Measurements from ENCODE around the gene BSN. TPM values are rescaled to one million over a fixed set of nuclear protein-coding genes. Genes with fewer than 3 reads are reported as not detected.
"Not testable (repeated sequence)": the region's sequence is repeated elsewhere in the genome, so short reads cannot be mapped to it uniquely, and the experiment has no call there.

The BSN gene
- total RNA-seq, 4 donors from 2014 or later: under 0.01 to 0.32 (median 0.27) TPM; not detected in 1

DNA sequence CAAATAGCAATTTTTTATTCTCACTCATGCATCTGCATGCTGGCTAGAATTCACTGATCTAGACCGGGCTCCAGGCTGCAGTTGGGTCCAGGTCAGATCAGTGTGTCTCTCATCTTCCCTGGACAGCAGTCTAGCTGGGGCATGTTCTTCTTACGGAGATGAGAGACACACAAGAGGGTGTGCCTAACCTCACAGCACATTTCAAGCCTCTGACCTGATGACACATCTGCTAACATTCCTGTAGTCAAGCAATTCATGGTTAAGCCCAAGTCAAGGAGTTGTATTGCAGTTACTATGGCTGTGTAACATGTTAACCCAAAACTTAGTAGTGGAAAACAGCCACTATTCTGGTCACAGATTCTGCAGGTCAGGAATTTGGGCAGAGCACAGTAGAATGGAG is 13.1 kb downstream of the BSN start:
- WGBS, 2 donors (ENCODE audit: low coverage in 1 of 2): 53% methylated on average over 2 of the region's 2 CpGs; no CpG with 5 or more reads in 1 of the 2 donors
- no peaks in the 10 kb centered on the region for H3K4me1 ChIP-seq
- H3K36me3 ChIP-seq: no peaks in the 10 kb centered on the region
- TF ChIP-seq, protein P1, sequence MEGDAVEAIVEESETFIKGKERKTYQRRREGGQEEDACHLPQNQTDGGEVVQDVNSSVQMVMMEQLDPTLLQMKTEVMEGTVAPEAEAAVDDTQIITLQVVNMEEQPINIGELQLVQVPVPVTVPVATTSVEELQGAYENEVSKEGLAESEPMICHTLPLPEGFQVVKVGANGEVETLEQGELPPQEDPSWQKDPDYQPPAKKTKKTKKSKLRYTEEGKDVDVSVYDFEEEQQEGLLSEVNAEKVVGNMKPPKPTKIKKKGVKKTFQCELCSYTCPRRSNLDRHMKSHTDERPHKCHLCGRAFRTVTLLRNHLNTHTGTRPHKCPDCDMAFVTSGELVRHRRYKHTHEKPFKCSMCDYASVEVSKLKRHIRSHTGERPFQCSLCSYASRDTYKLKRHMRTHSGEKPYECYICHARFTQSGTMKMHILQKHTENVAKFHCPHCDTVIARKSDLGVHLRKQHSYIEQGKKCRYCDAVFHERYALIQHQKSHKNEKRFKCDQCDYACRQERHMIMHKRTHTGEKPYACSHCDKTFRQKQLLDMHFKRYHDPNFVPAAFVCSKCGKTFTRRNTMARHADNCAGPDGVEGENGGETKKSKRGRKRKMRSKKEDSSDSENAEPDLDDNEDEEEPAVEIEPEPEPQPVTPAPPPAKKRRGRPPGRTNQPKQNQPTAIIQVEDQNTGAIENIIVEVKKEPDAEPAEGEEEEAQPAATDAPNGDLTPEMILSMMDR (IDR thresholded peaks at IDR 0.05): no peak
- no peak for TF ChIP-seq POLR2AphosphoS5 (IDR thresholded peaks at IDR 0.05)
- TF ChIP-seq EP300 (IDR thresholded peaks at IDR 0.05; ENCODE audit: low read depth): no peak
- TF ChIP-seq POLR2A (IDR thresholded peaks at IDR 0.05): no peak
- no peak overlapping the region for H3K4me3 ChIP-seq
- no peaks in the 10 kb centered on the region for H3K27me3 ChIP-seq
- in situ Hi-C loops (cut with MboI; ENCODE audit: low pct_ligation_motif_present in 1 of 4, low pct_unique_long_range_greater_than_20kb in 1 of 4, low sequenced_read_pairs in 3 of 4): no loop called here
- intact Hi-C loops (cut with DNase I; ENCODE audit: low total_unique reads): no loop called here
- no peaks in the 10 kb centered on the region for H3K9me3 ChIP-seq
- no peak for DNase-seq
- no peak overlapping the region for H3K27ac ChIP-seq

GRCh38 chr3:49568965-49569364 is 14.7 kb downstream of the BSN start:
- H3K27me3 ChIP-seq: no peaks in the 10 kb centered on the region
- in situ Hi-C loops (cut with MboI; ENCODE audit: low pct_ligation_motif_present in 1 of 4, low pct_unique_long_range_greater_than_20kb in 1 of 4, low sequenced_read_pairs in 3 of 4) (no loop called here), intact Hi-C loops (cut with DNase I; ENCODE audit: low total_unique reads) (no loop called here)
- no peak for DNase-seq
- H3K4me1 ChIP-seq: no peaks in the 10 kb centered on the region
- no peak overlapping the region for H3K27ac ChIP-seq
- H3K36me3 ChIP-seq: no peaks in the 10 kb centered on the region
- H3K9me3 ChIP-seq: no peaks in the 10 kb centered on the region
- no peak for TF ChIP-seq EP300 (IDR thresholded peaks at IDR 0.05; ENCODE audit: low read depth)
- no peak for TF ChIP-seq POLR2AphosphoS5 (IDR thresholded peaks at IDR 0.05)
- TF ChIP-seq POLR2A (IDR thresholded peaks at IDR 0.05): no peak
- TF ChIP-seq, protein P1 (IDR thresholded peaks at IDR 0.05): no peak
- no peak overlapping the region for H3K4me3 ChIP-seq

DNA sequence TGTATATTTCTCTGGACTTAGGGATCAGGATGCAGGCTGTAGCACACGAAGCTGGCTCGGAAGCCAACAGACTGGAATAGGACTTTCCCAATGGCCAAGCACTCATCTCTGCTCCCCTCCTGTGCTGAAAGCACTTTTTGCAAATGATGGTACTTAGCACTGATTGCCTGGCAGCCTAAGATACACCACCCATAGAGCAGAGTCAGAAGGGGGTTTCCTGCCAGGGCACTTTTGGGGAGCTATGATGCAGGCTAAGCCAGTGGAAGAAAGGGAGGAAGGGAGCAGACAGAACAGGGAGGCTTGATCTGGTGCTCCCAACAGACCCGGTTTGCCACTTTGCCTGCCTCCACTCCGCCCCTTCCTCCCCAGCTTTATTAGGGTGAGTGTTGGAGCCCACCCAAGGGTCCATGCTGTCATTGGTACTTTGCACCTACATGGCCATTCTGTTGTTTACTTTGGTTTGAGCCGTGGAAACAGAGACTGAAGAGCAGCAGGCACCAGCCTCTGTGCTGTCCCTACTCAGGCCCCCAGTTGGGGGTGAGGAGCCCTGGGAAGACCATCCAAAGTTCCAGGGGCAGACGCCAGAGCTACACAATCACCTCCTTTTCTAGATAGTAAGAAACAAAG is 15.9 kb downstream of the BSN start:
- 54 to 93% methylated on average over 3 to 6 of the region's 6 CpGs for WGBS, 2 donors (ENCODE audit: low coverage in 1 of 2)
- no peaks in the 10 kb centered on the region for H3K9me3 ChIP-seq
- intact Hi-C loops (cut with DNase I; ENCODE audit: low total_unique reads): no loop called here
- in situ Hi-C loops (cut with MboI; ENCODE audit: low pct_ligation_motif_present in 1 of 4, low pct_unique_long_range_greater_than_20kb in 1 of 4, low sequenced_read_pairs in 3 of 4): loop anchor here in 1 of 4 donors (10.0 kb wide), 1 partner anchor 65 kb away; no protein-coding TSS in a partner anchor
- H3K36me3 ChIP-seq: no peaks in the 10 kb centered on the region
- no peaks in the 10 kb centered on the region for H3K4me1 ChIP-seq
- H3K27ac ChIP-seq: no peak overlapping the region
- DNase-seq: no peak
- H3K27me3 ChIP-seq: no peaks in the 10 kb centered on the region
- TF ChIP-seq, protein P1 (IDR thresholded peaks at IDR 0.05): no peak
- no peak for TF ChIP-seq POLR2AphosphoS5 (IDR thresholded peaks at IDR 0.05)
- no peak for TF ChIP-seq EP300 (IDR thresholded peaks at IDR 0.05; ENCODE audit: low read depth)
- no peak for TF ChIP-seq POLR2A (IDR thresholded peaks at IDR 0.05)
- no peak overlapping the region for H3K4me3 ChIP-seq

- no peak overlapping the region for H3K27ac ChIP-seq
- no peak overlapping the region for H3K4me3 ChIP-seq
- H3K9me3 ChIP-seq: no peaks in the 10 kb centered on the region
- H3K36me3 ChIP-seq: no peaks in the 10 kb centered on the region
- intact Hi-C loops (cut with DNase I; ENCODE audit: low total_unique reads) (no loop called here), in situ Hi-C loops (cut with MboI; ENCODE audit: low pct_ligation_motif_present in 1 of 4, low pct_unique_long_range_greater_than_20kb in 1 of 4, low sequenced_read_pairs in 3 of 4) (no loop called here)
- H3K27me3 ChIP-seq: no peaks in the 10 kb centered on the region
- TF ChIP-seq EP300 (IDR thresholded peaks at IDR 0.05; ENCODE audit: low read depth): no peak
- DNase-seq: no peak
- H3K4me1 ChIP-seq: no peaks in the 10 kb centered on the region
Observed at GRCh38 chr3:49582177-49582576, 27.9 kb downstream of the BSN start.

DNA sequence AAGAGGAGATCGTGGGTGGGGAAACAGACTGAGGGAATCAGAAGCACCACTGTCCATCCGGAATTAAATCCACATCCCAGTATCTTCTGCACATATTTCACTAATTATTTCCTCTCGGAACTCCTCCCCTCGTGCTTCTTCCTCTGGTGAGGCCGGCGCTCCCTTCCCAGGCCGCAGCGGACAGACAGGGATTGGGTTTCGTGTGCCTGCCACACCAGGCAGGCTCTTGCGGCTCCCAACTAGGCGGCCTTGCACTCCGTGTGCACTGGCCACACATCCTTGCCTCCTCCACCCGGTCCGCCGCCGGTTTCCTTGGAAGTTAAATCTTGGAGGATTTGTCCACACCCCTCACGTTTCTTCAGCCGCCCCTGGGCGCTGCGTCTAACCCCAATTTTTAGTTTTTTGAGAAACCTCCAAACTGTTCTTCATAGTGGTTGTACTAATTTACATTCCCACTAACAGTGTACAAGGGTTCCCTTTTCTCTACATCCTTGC is 31.0 kb downstream of the BSN start:
- H3K4me3 ChIP-seq; DNase-seq; H3K4me1 ChIP-seq; H3K36me3 ChIP-seq; H3K27me3 ChIP-seq; H3K9me3 ChIP-seq; H3K27ac ChIP-seq; in situ Hi-C loops (cut with MboI; ENCODE audit: low pct_ligation_motif_present in 1 of 4, low pct_unique_long_range_greater_than_20kb in 1 of 4, low sequenced_read_pairs in 3 of 4); intact Hi-C loops (cut with DNase I; ENCODE audit: low total_unique reads): not testable (repeated sequence)
- WGBS, 2 donors (ENCODE audit: low coverage in 1 of 2): 88 to 96% methylated on average over 8 to 20 of the region's 20 CpGs
